Type B pancreatic cell (in vitro differentiated cells): Measurements from ENCODE around the gene PRICKLE2. TPM values are rescaled to one million over a fixed set of nuclear protein-coding genes. Genes with fewer than 3 reads are reported as not detected.

ENCODE experiments used
- DNase-seq: peaks from one replicate; pipeline ENCODE4 v3.0.0; 2021; ENCODE audit warnings: mixed read lengths; ENCODE audit not compliant: unreplicated experiment; ENCODE audit errors: extremely low spot score
- H3K27ac Mint-ChIP-seq: 2 replicates; pipeline ENCODE4 v1.8.0; 2021; ENCODE audit warnings: mild to moderate bottlenecking, mixed read lengths
- H3K27me3 Mint-ChIP-seq: 2 replicates; pipeline ENCODE4 v1.8.0; 2021; ENCODE audit warnings: mixed read lengths
- H3K36me3 Mint-ChIP-seq: 2 replicates; pipeline ENCODE4 v1.8.0; 2021; ENCODE audit warnings: mixed read lengths
- H3K4me1 Mint-ChIP-seq: one replicate; pipeline ENCODE4 v1.8.0; 2021; ENCODE audit warnings: mixed read lengths; ENCODE audit not compliant: unreplicated experiment
- H3K4me3 Mint-ChIP-seq: 2 replicates; pipeline ENCODE4 v1.8.0; 2021; ENCODE audit warnings: mild to moderate bottlenecking, mixed read lengths
- H3K9me3 Mint-ChIP-seq: 2 replicates; pipeline ENCODE4 v1.8.0; 2021; ENCODE audit warnings: mixed read lengths
- CTCF ChIP-seq: fragments of 200-600 bp; sonication (generic); conservative IDR thresholded peaks from 2 replicates; pipeline ENCODE4 v1.5.0; 2021; ENCODE audit warnings: antibody characterized with exemption, mild to moderate bottlenecking
- total RNA-seq: library from RNA; stranded (reverse); gene quantifications from 2 replicates; pipeline ENCODE4 v1.2.1, GENCODE V29; 2021; ENCODE audit warnings: low replicate concordance

PRICKLE2 gene
- total RNA-seq, 1 donor from 2014 or later = 23.6 TPM

DNA sequence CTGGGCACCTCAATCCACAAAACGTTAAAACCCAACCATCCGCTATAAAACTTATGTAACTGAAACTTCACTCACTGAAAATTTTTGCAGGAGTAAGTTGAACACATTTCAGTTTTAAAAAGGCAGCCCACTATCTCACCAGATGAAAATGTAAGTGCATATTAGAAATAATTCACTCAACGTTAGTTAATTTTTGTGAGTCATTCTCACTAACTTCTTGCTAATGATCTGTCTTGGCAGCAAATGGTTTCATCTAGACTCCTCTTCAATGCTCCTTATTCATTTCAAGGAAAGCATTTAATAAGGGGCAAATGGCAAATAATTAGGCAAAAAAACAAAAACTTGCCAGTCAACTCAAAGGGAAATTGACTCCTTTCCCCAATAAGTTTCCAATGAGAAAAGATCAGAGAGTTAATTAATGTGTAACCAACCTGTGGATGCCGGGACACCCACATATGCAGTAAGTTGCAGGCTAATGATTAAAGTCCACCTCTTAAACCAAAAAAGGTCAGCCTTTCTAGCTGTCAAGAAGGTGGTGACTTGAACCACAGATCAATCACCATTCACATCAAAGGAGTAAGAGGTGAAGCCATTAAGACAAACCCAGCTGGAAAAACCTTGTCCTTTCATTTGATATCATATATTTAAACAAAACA is 22.9 kb upstream of the PRICKLE2 start:
- Mint-ChIP-seq H3K27ac (no peak overlapping the region), H3K9me3 (peaks cover 15% of the 10 kb centered on the region), H3K4me3 (no peak overlapping the region), H3K4me1 (peaks cover 32% of the 10 kb centered on the region), H3K27me3 (no peaks in the 10 kb centered on the region), H3K36me3 (no peaks in the 10 kb centered on the region)
- no peak for TF ChIP-seq CTCF
- DNase-seq = no peak

DNA sequence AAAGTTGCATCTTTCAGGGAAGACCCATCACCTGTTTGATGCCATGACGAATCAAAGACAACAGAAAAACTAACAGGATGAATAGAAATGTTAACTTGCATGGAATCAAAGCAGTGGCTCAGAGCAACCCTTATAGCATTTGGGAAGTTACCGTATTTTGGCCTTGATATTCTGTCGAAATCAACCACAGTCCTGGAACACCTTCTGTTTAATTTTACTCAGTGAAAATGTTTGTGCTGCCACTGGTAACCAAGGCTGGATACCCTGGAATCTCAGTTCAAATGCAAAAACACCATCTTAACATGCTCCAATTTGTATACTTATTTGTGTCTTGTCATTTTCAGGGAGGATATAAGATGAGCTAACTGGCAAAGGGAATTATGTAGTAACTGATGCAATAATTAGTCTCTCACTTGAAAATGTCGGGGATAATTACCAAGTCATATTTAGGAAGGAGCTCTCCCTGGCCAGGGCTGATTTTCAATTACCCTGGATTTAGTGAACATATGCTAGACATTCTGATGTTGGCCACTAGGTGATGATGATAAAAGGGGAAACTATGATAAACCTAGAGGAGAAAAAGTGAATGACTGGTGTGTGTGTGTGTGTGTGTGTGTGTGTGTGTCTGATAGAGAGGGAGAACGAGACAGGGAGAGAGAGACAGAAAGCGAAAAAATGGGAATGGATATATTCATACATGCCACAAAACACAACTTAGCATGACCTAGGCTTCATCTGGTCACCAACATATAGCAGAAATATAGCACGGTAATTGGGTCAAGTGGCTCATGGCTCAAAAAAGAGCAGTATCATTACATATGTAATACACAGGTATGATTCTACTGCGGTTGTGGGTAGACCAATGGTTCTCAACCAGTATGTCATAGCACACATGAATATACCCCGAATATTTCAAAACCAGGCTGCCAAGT is 19.0 kb upstream of the PRICKLE2 start:
- H3K36me3 Mint-ChIP-seq = peaks cover 2% of the 10 kb centered on the region
- no peak overlapping the region for H3K4me3 Mint-ChIP-seq
- H3K27me3 Mint-ChIP-seq = no peaks in the 10 kb centered on the region
- peaks cover 48% of the 10 kb centered on the region for H3K4me1 Mint-ChIP-seq
- no peak overlapping the region for H3K27ac Mint-ChIP-seq
- TF ChIP-seq CTCF = peak; percentile 69
- peaks cover 11% of the 10 kb centered on the region for H3K9me3 Mint-ChIP-seq
- no peak for DNase-seq

GRCh38 chr3:64242435-64242834 is 17.2 kb upstream of the PRICKLE2 start:
- Mint-ChIP-seq H3K4me1 (peaks cover 39% of the 10 kb centered on the region), H3K4me3 (peak overlapping the region; percentile 14), H3K36me3 (peaks cover 13% of the 10 kb centered on the region), H3K9me3 (peaks cover 4% of the 10 kb centered on the region), H3K27ac (peak overlapping the region; percentile 77), H3K27me3 (no peaks in the 10 kb centered on the region)
- no peak for DNase-seq
- TF ChIP-seq CTCF = no peak

DNA sequence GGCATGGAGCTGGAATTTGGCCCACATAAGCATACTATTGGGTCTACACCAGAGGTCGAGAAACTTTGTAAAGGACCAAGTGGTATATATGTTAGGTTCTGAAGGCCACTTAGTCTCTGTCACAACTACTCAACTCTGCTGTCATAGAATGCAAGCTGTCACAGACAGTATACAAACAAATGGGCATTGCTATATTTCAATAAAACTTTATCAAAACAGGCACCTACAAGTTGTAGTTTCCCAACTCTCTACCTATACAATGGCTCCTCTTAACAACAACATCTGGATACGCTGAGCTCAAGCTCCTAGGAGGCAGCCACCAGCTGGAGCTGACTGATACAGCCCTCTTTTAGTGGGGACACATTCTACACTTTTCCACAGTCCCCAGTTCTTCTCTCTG is 15.7 kb upstream of the PRICKLE2 start:
- Mint-ChIP-seq H3K27ac (no peak overlapping the region), H3K36me3 (peaks cover 21% of the 10 kb centered on the region)
- no peak for DNase-seq

DNA sequence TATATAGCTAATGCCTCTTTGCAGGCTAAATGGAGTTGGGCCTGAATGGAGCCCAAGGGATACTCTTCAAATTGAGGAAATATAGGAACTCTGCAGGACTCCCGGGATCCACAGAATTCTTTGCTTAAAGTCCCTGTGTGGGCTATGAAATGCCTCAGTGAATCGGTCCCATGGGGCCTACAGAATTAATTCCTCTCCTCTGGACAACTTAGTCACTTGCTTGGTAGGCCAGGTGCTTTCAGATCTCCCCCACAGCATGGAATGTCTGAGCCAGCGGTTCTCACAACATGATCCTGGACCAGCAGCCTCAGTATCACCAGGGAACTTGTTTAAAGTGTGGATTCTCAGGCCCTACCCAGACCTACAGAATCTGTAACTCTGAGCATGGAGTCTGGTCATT is 15.1 kb upstream of the PRICKLE2 start:
- H3K27ac Mint-ChIP-seq = no peak overlapping the region
- no peaks in the 10 kb centered on the region for H3K27me3 Mint-ChIP-seq
- no peak for TF ChIP-seq CTCF
- H3K4me3 Mint-ChIP-seq = peak overlapping the region; percentile 26
- DNase-seq = no peak
- H3K4me1 Mint-ChIP-seq = peaks cover 36% of the 10 kb centered on the region
- peaks cover 14% of the 10 kb centered on the region for H3K9me3 Mint-ChIP-seq
- H3K36me3 Mint-ChIP-seq = peaks cover 24% of the 10 kb centered on the region

More for the DNA sequence above, 15.7 kb upstream of the PRICKLE2 start:
- TF ChIP-seq CTCF = no peak
- Mint-ChIP-seq H3K27me3 (no peaks in the 10 kb centered on the region), H3K9me3 (peaks cover 13% of the 10 kb centered on the region), H3K4me3 (no peak overlapping the region), H3K4me1 (peaks cover 36% of the 10 kb centered on the region)
